DOHH2 (cell line): ENCODE data around the gene RFX4.

ENCODE experiments used
- EZH2phosphoT487 ChIP-seq: fragments of 200-600 bp; sonication (generic); IDR thresholded peaks from 2 replicates; pipeline ENCODE4 v1.6.1; 2017; ENCODE audit warnings: borderline replicate concordance, mild to moderate bottlenecking, antibody characterized with exemption, low read length, moderate library complexity, mixed read lengths
- TF ChIP-seq, protein P1 (sequence below): fragments of 200-600 bp; sonication (generic); IDR thresholded peaks from one replicate; pipeline ENCODE4 v1.5.1; 2014; ENCODE audit warnings: antibody characterized with exemption, mild to moderate bottlenecking, low read depth, low read length; ENCODE audit not compliant: poor library complexity, severe bottlenecking

DNA sequence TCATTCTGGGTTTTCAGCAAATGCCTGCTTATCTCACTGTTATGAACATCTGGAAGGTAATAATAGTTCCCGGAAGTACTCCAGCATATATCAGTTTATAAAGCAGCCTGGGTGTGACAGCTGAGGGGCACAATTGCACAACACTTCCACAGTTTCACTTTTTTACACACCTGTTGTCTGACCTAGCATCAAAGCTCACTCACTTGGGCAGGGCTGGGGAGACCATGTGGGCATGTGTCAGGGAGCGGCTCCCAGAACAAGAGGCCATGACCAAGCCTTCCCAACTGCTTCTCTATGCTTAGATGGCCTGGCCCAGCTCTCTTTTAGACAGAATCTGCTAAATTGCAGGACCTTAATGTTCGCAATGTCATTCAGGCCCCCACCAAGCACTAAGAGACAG, 140.6 kb downstream of the RFX4 start:
- TF ChIP-seq, protein P1, sequence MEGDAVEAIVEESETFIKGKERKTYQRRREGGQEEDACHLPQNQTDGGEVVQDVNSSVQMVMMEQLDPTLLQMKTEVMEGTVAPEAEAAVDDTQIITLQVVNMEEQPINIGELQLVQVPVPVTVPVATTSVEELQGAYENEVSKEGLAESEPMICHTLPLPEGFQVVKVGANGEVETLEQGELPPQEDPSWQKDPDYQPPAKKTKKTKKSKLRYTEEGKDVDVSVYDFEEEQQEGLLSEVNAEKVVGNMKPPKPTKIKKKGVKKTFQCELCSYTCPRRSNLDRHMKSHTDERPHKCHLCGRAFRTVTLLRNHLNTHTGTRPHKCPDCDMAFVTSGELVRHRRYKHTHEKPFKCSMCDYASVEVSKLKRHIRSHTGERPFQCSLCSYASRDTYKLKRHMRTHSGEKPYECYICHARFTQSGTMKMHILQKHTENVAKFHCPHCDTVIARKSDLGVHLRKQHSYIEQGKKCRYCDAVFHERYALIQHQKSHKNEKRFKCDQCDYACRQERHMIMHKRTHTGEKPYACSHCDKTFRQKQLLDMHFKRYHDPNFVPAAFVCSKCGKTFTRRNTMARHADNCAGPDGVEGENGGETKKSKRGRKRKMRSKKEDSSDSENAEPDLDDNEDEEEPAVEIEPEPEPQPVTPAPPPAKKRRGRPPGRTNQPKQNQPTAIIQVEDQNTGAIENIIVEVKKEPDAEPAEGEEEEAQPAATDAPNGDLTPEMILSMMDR, result no peak
- no peak for TF ChIP-seq EZH2phosphoT487
